Pancreas (tissue), 10 donors: Measurements from ENCODE around the gene NLRX1. TPM values are rescaled to one million over a fixed set of nuclear protein-coding genes. Genes with fewer than 3 reads are reported as not detected.

ENCODE experiments used
- ATAC-seq, 4 donors: fragments of 200-7000 bp; cut with Tn5 transposase; one replicate each; pipeline versions ENCODE4 v1.8.0 to v1.9.1; 2020; ENCODE audit warnings: mild to moderate bottlenecking in 4 of 4, moderate library complexity in 4 of 4
- DNase-seq, 6 donors: peaks; one replicate each; pipeline ENCODE4 v3.0.0-alpha.2; 2020
- FAIRE-seq: peaks from 2 replicates; lab custom pipeline; 2012; peaks lifted over from hg19 to GRCh38; lab: Jason Lieb, UNC
- H3K27ac ChIP-seq, 4 donors: fragments of 200-600 bp; sonication (generic); 1 replicate in 3 of 4; 2 replicates in 1 of 4; pipeline versions ENCODE4 v1.5.0 to v1.8.0; 2020
- H3K27me3 ChIP-seq, 4 donors: fragments of 200-600 bp; one replicate each; pipeline ENCODE4 v1.8.0; 2021
- H3K36me3 ChIP-seq, 3 donors: fragments of 200-600 bp; sonication (generic) in 1 of 3; one replicate each; pipeline versions ENCODE4 v1.5.0 to v1.8.0; 2020 to 2021
- H3K4me1 ChIP-seq, 3 donors: fragments of 200-600 bp; one replicate each; pipeline ENCODE4 v1.8.0; 2021
- H3K4me3 ChIP-seq, 4 donors: fragments of 200-600 bp; sonication (generic) in 2 of 4; one replicate each; pipeline versions ENCODE4 v1.5.0 to v1.8.0; 2020 to 2021
- H3K9me3 ChIP-seq, 4 donors: fragments of 200-600 bp; one replicate each; pipeline ENCODE4 v1.8.0; 2021
- CTCF ChIP-seq, 4 donors: fragments of 200-600 bp; sonication (generic) in 3 of 4; IDR thresholded peaks; one replicate each; pipeline versions ENCODE4 v1.5.0 to v1.8.0; 2021; ENCODE audit warnings: antibody characterized with exemption in 4 of 4
- WGBS, 2 donors: extraction: QIAGEN DNeasy Blood & Tissue Kit; methylation state at CpG; one replicate each; pipeline ENCODE4 v1.1.7; 2013; 5-methylcytosine and 5-hydroxymethylcytosine counted together
- intact Hi-C, 3 donors: fragments of 100-400 bp; cut with DNase I; formaldehyde crosslinking; loops; one replicate each; pipeline versions ENCODE4 v1.11.1 to v1.14.2; 2022
- polyA plus RNA-seq, 2 donors: library from polyadenylated mRNA; stranded (reverse); fragments of 200-250 nt; gene quantifications; one replicate each; pipeline ENCODE4 v1.2.3, GENCODE V29; 2013
- total RNA-seq, 6 donors: library from RNA; stranded (reverse); fragmentation: NEBNext Ultra II Directional in 4 of 6; extraction: Animal tissue kit (Norgen Biotek cat#: 25700) in 4 of 6; gene quantifications; one replicate each; pipeline versions ENCODE4 v1.2.1 to v1.2.4, GENCODE V29; 2021 to 2023
- donor health status: healthy with polysubstance abuse.
- donor health status: DM: no; HTN: no; CAD: no; lungs with moderate emphysema.
- donor health status: DM: no; HTN: no; CAD: no.
- donor health status: control.
- donor health status: control.
- donor health status: Bipolar disorder and iron deficiency.
- donor health status: DM: yes; HTN: yes; CAD: no.
- donor health status: DM: no; HTN: no; CAD: no.
- donor health status: DM: no; HTN: no; CAD: no.
- donor health status: DM: yes; HTN: yes; CAD: no.

NLRX1 gene
- total and polyA plus RNA-seq, 8 donors, result 6.5 to 12.6 (median 7.5) TPM

- intact Hi-C loops, result no loop called here
- FAIRE-seq (no peak), ATAC-seq (no peak)
Measured at GRCh38 chr11:119229288-119229672, 60.8 kb downstream of the NLRX1 start.

GRCh38 chr11:119229741-119230140, 61.2 kb downstream of the NLRX1 start:
- Histone ChIP-seq H3K27ac (no peak overlapping the region), H3K36me3 (no peaks in the 10 kb centered on the region), H3K9me3 (no peaks in the 10 kb centered on the region), H3K4me1 (no peaks in the 10 kb centered on the region), H3K27me3 (no peaks in the 10 kb centered on the region), H3K4me3 (no peak overlapping the region)
- WGBS, 2 donors, result 94 to 99% methylated on average over 4 of the region's 4 CpGs
- no peak for TF ChIP-seq CTCF (IDR thresholded peaks at IDR 0.05)
- ATAC-seq (no peak), DNase-seq (no peak), FAIRE-seq (no peak)
- intact Hi-C loops, result no loop called here

More at GRCh38 chr11:119229288-119229672, 60.8 kb downstream of the NLRX1 start:
- Histone ChIP-seq H3K27me3 (no peaks in the 10 kb centered on the region), H3K9me3 (no peaks in the 10 kb centered on the region), H3K4me3 (no peak overlapping the region), H3K36me3 (no peaks in the 10 kb centered on the region), H3K4me1 (no peaks in the 10 kb centered on the region), H3K27ac (no peak overlapping the region)
- no peak for TF ChIP-seq CTCF (IDR thresholded peaks at IDR 0.05)
- DNase-seq, result no peak
- 71 to 74% methylated on average over 3 of the region's 3 CpGs for WGBS, 2 donors

Other genes starting within 250 kb of the NLRX1 start
- gene BCL9L, start 242.8 kb upstream of the NLRX1 start, total RNA-seq, result 10 to 100 TPM; 15.2 to 40.8 (median 23.3) TPM
- 10 to 100 TPM in 1 of 2 donors, 1 to 10 TPM in 1; 6.5 to 31.4 TPM for gene BCL9L, start 242.8 kb upstream of the NLRX1 start, polyA plus RNA-seq
- gene UPK2, start 212.4 kb upstream of the NLRX1 start, total RNA-seq, result under 1 TPM in 1 of 6 donors, not detected in 5; 0.16 TPM
- gene UPK2, start 212.4 kb upstream of the NLRX1 start, polyA plus RNA-seq, result under 1 TPM; 0.09 to 0.19 TPM
- not detected for gene FOXR1, start 197.0 kb upstream of the NLRX1 start, total RNA-seq
- gene FOXR1, start 197.0 kb upstream of the NLRX1 start, polyA plus RNA-seq, result not detected
- 10 to 100 TPM in 4 of 6 donors, 1 to 10 TPM in 2; 9.1 to 21.3 (median 14.0) TPM for gene CENATAC, start 170.6 kb upstream of the NLRX1 start, total RNA-seq
- gene CENATAC, start 170.6 kb upstream of the NLRX1 start, polyA plus RNA-seq, result 10 to 100 TPM; 61.1 to 86.2 TPM
- gene RPS25, start 150.4 kb upstream of the NLRX1 start, total RNA-seq, result 100 to 1,000 TPM; 536 to 863 (median 675) TPM
- gene RPS25, start 150.4 kb upstream of the NLRX1 start, polyA plus RNA-seq, result 1,000 to 10,000 TPM; 1,298 to 1,472 TPM
- 10 to 100 TPM; 13.7 to 36.5 (median 27.2) TPM for gene TRAPPC4, start 150.0 kb upstream of the NLRX1 start, total RNA-seq
- 10 to 100 TPM; 21.6 to 55.7 TPM for gene TRAPPC4, start 150.0 kb upstream of the NLRX1 start, polyA plus RNA-seq
- gene SLC37A4, start 137.8 kb upstream of the NLRX1 start, total RNA-seq, result 10 to 100 TPM; 27.1 to 41.6 (median 32.6) TPM
- 100 to 1,000 TPM in 1 of 2 donors, 10 to 100 TPM in 1; 67.0 to 163 TPM for gene SLC37A4, start 137.8 kb upstream of the NLRX1 start, polyA plus RNA-seq
- gene HYOU1, start 111.5 kb upstream of the NLRX1 start, total RNA-seq, result 100 to 1,000 TPM; 105 to 210 (median 169) TPM
- 10 to 100 TPM; 79.2 to 79.8 TPM for gene HYOU1, start 111.5 kb upstream of the NLRX1 start, polyA plus RNA-seq
- 10 to 100 TPM; 14.2 to 21.2 (median 16.0) TPM for gene VPS11, start 100.9 kb upstream of the NLRX1 start, total RNA-seq
- gene VPS11, start 100.9 kb upstream of the NLRX1 start, polyA plus RNA-seq, result 10 to 100 TPM; 34.2 to 47.4 TPM
- 10 to 100 TPM in 1 of 6 donors, 1 to 10 TPM in 5; 4.8 to 15.1 (median 8.6) TPM for gene HMBS, start 83.8 kb upstream of the NLRX1 start, total RNA-seq
- gene HMBS, start 83.8 kb upstream of the NLRX1 start, polyA plus RNA-seq, result 10 to 100 TPM; 18.9 TPM
- 10 to 100 TPM; 21.3 to 46.2 (median 26.1) TPM for gene DPAGT1, start 66.9 kb upstream of the NLRX1 start, total RNA-seq
- 10 to 100 TPM; 30.6 to 31.9 TPM for gene DPAGT1, start 66.9 kb upstream of the NLRX1 start, polyA plus RNA-seq
- gene C2CD2L, start 61.4 kb upstream of the NLRX1 start, total RNA-seq, result 1 to 10 TPM; 4.9 to 9.1 (median 6.7) TPM
- gene C2CD2L, start 61.4 kb upstream of the NLRX1 start, polyA plus RNA-seq, result 10 to 100 TPM; 11.9 to 12.3 TPM
- gene HINFP, start 47.1 kb upstream of the NLRX1 start, total RNA-seq, result 10 to 100 TPM in 3 of 6 donors, 1 to 10 TPM in 3; 8.6 to 19.3 (median 11.3) TPM
- 10 to 100 TPM; 16.7 to 21.3 TPM for gene HINFP, start 47.1 kb upstream of the NLRX1 start, polyA plus RNA-seq
- gene ABCG4, start 19.7 kb upstream of the NLRX1 start, total RNA-seq, result not detected
- gene ABCG4, start 19.7 kb upstream of the NLRX1 start, polyA plus RNA-seq, result under 1 TPM; 0.11 to 0.21 TPM
- 1 to 10 TPM in 2 of 6 donors, under 1 TPM in 3, not detected in 1; 0.38 to 1.6 (median 0.84) TPM for gene NHERF4, start 16.8 kb downstream of the NLRX1 start, total RNA-seq
- 1 to 10 TPM; 2.5 to 4.7 TPM for gene NHERF4, start 16.8 kb downstream of the NLRX1 start, polyA plus RNA-seq
- 1 to 10 TPM; 3.3 to 9.8 (median 4.3) TPM for gene CBL, start 37.6 kb downstream of the NLRX1 start, total RNA-seq
- 1 to 10 TPM; 2.0 to 2.6 TPM for gene CBL, start 37.6 kb downstream of the NLRX1 start, polyA plus RNA-seq
- 10 to 100 TPM; 11.2 to 46.7 (median 19.6) TPM for gene MCAM, start 148.4 kb downstream of the NLRX1 start, total RNA-seq
- gene MCAM, start 148.4 kb downstream of the NLRX1 start, polyA plus RNA-seq, result 10 to 100 TPM; 20.3 to 24.0 TPM
- gene RNF26, start 165.8 kb downstream of the NLRX1 start, total RNA-seq, result 10 to 100 TPM in 2 of 6 donors, 1 to 10 TPM in 4; 5.6 to 11.5 (median 8.5) TPM
- gene RNF26, start 165.8 kb downstream of the NLRX1 start, polyA plus RNA-seq, result 1 to 10 TPM; 4.9 to 8.8 TPM
- gene C1QTNF5, start 172.2 kb downstream of the NLRX1 start, total RNA-seq, result 10 to 100 TPM in 3 of 6 donors, 1 to 10 TPM in 3; 6.7 to 22.9 (median 10.4) TPM
- 10 to 100 TPM; 22.2 to 27.9 TPM for gene C1QTNF5, start 172.2 kb downstream of the NLRX1 start, polyA plus RNA-seq
- gene MFRP, start 178.0 kb downstream of the NLRX1 start, total RNA-seq, result not detected
- gene MFRP, start 178.0 kb downstream of the NLRX1 start, polyA plus RNA-seq, result not detected
- 1 to 10 TPM; 4.4 to 9.1 (median 6.6) TPM for gene USP2, start 213.0 kb downstream of the NLRX1 start, total RNA-seq
- gene USP2, start 213.0 kb downstream of the NLRX1 start, polyA plus RNA-seq, result 10 to 100 TPM in 1 of 2 donors, 1 to 10 TPM in 1; 5.9 to 15.4 TPM